Fibroblast of villous mesenchyme (primary cell): Measurements from ENCODE around the gene RTF2. TPM values are rescaled to one million over a fixed set of nuclear protein-coding genes. Genes with fewer than 3 reads are reported as not detected.

Experiments used
- DNase-seq: peaks from one replicate; pipeline ENCODE4 v3.0.0-alpha.2; 2010; ENCODE audit warnings: low read depth
- H3K4me3 ChIP-seq: 2 replicates; pipeline ENCODE4 v1.5.1; 2011; ENCODE audit warnings: low read depth, mild to moderate bottlenecking, low read length
- CTCF ChIP-seq: IDR thresholded peaks from 2 replicates; pipeline ENCODE4 v1.5.1; 2012; ENCODE audit warnings: low read depth, mild to moderate bottlenecking, low read length; ENCODE audit not compliant: insufficient read depth
- total RNA-seq: library from RNA; depleted of rRNA; stranded (reverse); fragments of >200 nt; gene quantifications from 2 replicates; pipeline ENCODE4 v1.2.3, GENCODE V29; 2012

The RTF2 gene
- total RNA-seq, 1 donor: 80.3 TPM

DNA sequence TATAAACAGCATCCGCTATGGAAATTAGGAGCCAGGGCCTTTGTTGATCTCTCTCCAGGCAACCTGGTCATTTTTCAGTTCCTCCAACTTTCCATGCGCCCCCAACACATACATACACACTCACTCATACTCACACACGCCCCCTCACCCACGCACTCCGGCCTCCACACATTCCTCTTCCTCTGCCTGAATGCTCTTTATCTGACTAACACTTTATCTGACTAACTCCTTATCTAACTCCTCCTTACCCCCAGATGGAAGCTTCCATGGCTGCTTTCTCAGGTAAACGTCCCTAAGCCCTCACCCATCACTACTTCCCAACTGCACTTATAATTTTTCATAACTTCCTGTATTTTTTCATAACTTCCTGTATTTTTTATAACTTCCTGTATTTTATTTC, 38.9 kb upstream of the RTF2 start:
- no peak overlapping the region for H3K4me3 ChIP-seq
- DNase-seq: no peak
- TF ChIP-seq CTCF: no peak

- H3K4me3 ChIP-seq: no peak overlapping the region
- TF ChIP-seq CTCF: no peak
These were observed 38.5 kb upstream of the RTF2 start for GRCh38 chr20:56429941-56430340.

GRCh38 chr20:56430461-56430860, 38.0 kb upstream of the RTF2 start:
- TF ChIP-seq CTCF: no peak
- DNase-seq: no peak
- H3K4me3 ChIP-seq: no peak overlapping the region

More at GRCh38 chr20:56429941-56430340, 38.5 kb upstream of the RTF2 start:
- no peak for DNase-seq

GRCh38 chr20:56430957-56431356, 37.5 kb upstream of the RTF2 start:
- no peak for DNase-seq
- TF ChIP-seq CTCF: no peak
- H3K4me3 ChIP-seq: no peak overlapping the region

GRCh38 chr20:56431471-56431870, 37.0 kb upstream of the RTF2 start:
- DNase-seq: no peak
- no peak for TF ChIP-seq CTCF
- H3K4me3 ChIP-seq: no peak overlapping the region

DNA sequence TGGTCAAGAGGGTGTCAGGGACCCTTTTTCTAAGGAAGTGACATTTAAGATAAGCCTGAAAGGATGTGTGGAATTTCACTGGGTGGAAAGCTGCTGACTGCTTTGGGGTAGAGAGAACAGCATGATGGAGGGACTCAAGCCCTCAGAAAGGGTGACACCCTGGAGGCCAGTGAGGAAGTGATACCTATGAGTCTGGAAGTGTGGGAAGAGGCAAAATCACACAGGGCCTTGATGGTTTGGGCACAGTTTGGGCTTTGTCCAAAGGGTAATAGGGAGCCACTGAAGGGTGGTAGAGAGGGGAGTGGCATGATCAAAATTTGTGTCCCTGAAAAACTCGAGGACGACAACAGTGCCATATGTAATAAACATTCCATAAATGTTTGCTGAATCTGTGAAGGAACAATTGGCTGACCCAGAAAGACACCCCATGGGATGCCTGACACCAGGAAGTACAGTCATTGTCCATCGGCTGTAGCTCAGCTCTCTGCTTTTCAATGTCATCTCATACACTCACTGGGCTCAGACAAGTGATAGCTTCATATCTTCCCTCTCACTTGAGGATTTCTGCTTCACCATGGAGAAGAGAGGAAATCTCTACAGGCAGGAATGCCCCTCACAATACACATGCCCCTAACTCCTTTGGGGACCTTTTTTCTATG, 35.1 kb upstream of the RTF2 start:
- no peak overlapping the region for H3K4me3 ChIP-seq
- TF ChIP-seq CTCF: no peak
- no peak for DNase-seq

DNA sequence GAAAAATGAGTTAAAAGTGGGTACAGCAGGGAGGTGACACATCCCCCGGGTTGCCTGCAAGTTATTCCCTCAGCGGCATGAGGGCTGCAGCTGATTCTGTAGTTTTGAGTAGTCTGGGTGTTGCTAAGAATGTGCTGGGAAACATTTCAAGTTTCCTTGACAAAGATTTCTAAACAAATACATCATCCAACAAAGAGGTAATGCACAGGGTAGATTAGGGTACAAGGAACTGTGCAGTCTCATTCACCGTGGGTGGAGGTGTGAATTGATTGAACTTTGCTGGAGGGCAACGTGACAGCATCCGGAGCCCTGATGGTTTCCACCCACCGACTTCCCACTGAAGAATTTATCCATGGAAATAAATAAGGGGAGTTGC, 34.6 kb upstream of the RTF2 start:
- H3K4me3 ChIP-seq: no peak overlapping the region
- DNase-seq: peak; percentile 52
- no peak for TF ChIP-seq CTCF
